CD14-positive monocyte (primary cell): Measurements from ENCODE around the gene RFFL. TPM values are rescaled to one million over a fixed set of nuclear protein-coding genes. Genes with fewer than 3 reads are reported as not detected.
A peak's percentile ranks its signal among the peaks of the same experiment; 100 is the strongest.

Experiments used
- DNase-seq, 3 donors: peaks; one replicate each; pipeline ENCODE4 v3.0.0-alpha.2; 2011 to 2022
- H2AFZ ChIP-seq: 2 replicates; pipeline ENCODE4 v1.6.0; 2012; ENCODE audit warnings: mild to moderate bottlenecking, low read depth, low read length, inconsistent platforms; ENCODE audit not compliant: insufficient read depth, poor library complexity, severe bottlenecking
- H3K27ac ChIP-seq, 2 donors: 1 replicate in 1 of 2; 2 replicates in 1 of 2; pipeline ENCODE4 v1.5.1; 2012 to 2013; ENCODE audit warnings: low read length in 2 of 2, control low read depth in 1 of 2, inconsistent platforms in 1 of 2, low read depth in 1 of 2, mild to moderate bottlenecking in 1 of 2
- H3K27me3 ChIP-seq, 2 donors: one replicate each; pipeline versions ENCODE4 v1.6.0 to v1.6.1; 2011 to 2013; ENCODE audit warnings: low read length in 2 of 2; ENCODE audit not compliant: control insufficient read depth in 2 of 2, insufficient read depth in 2 of 2
- H3K36me3 ChIP-seq, 2 donors: replicated peaks in 1 of 2; 1 replicate in 1 of 2; 2 replicates in 1 of 2; pipeline versions ENCODE4 v1.5.1 to v1.6.1; 2012 to 2013; ENCODE audit warnings: low read length in 2 of 2, control low read depth in 1 of 2, inconsistent platforms in 1 of 2, mild to moderate bottlenecking in 1 of 2; ENCODE audit not compliant: insufficient read depth in 2 of 2, control insufficient read depth in 1 of 2
- H3K4me1 ChIP-seq, 2 donors: 1 replicate in 1 of 2; 2 replicates in 1 of 2; pipeline versions ENCODE4 v1.5.1 to v1.6.1; 2012 to 2013; ENCODE audit warnings: low read length in 2 of 2, control low read depth in 1 of 2, inconsistent platforms in 1 of 2, mild to moderate bottlenecking in 1 of 2, moderate library complexity in 1 of 2; ENCODE audit not compliant: insufficient read depth in 2 of 2, control insufficient read depth in 1 of 2
- H3K4me2 ChIP-seq: replicated peaks from 2 replicates; pipeline ENCODE3; 2012; ENCODE audit warnings: low read length, moderate library complexity, mild to moderate bottlenecking; ENCODE audit not compliant: poor library complexity, severe bottlenecking; ENCODE audit errors: extremely low read depth
- H3K4me3 ChIP-seq, 3 experiments: fragments of 200-600 bp in 1 of 3; sonication (generic) in 1 of 3; replicated peaks in 1 of 3; 1 replicate in 2 of 3; 2 replicates in 1 of 3; pipeline ENCODE4 v1.5.1; 2011 to 2013; ENCODE audit warnings: low read length in 3 of 3, mild to moderate bottlenecking in 3 of 3, control low read depth in 2 of 3, low read depth in 2 of 3, inconsistent platforms in 1 of 3, moderate library complexity in 1 of 3
- H3K79me2 ChIP-seq: 2 replicates; pipeline ENCODE4 v1.6.0; 2012; ENCODE audit warnings: mild to moderate bottlenecking, control low read depth, inconsistent platforms, low read length, moderate library complexity; ENCODE audit not compliant: insufficient read depth
- H3K9ac ChIP-seq: 2 replicates; pipeline ENCODE4 v1.6.0; 2017; ENCODE audit warnings: low read length, mild to moderate bottlenecking; ENCODE audit not compliant: insufficient read depth, poor library complexity, severe bottlenecking
- H3K9me3 ChIP-seq, 2 donors: replicated peaks in 1 of 2; 1 replicate in 1 of 2; 2 replicates in 1 of 2; pipeline versions ENCODE4 v1.5.1 to v1.6.1; 2012 to 2013; ENCODE audit warnings: low read length in 2 of 2, control low read depth in 1 of 2; ENCODE audit not compliant: control insufficient read depth in 1 of 2, insufficient read depth in 1 of 2
- H4K20me1 ChIP-seq: 2 replicates; pipeline ENCODE4 v1.6.0; 2012; ENCODE audit warnings: mild to moderate bottlenecking, low read length, control low read depth, moderate library complexity; ENCODE audit not compliant: insufficient read depth
- H3K27ac Mint-ChIP-seq, 7 donors: one replicate each; pipeline ENCODE4 v1.8.0; 2020; ENCODE audit warnings: mild to moderate bottlenecking in 7 of 7, mixed read lengths in 7 of 7, moderate library complexity in 6 of 7, inconsistent platforms in 2 of 7
- H3K27me3 Mint-ChIP-seq, 3 donors: one replicate each; pipeline ENCODE4 v1.8.0; 2021 to 2022; ENCODE audit warnings: low read depth in 3 of 3, mild to moderate bottlenecking in 3 of 3, mixed read lengths in 3 of 3, moderate library complexity in 3 of 3, inconsistent platforms in 1 of 3
- H3K36me3 Mint-ChIP-seq, 2 donors: one replicate each; pipeline ENCODE4 v1.8.0; 2020; ENCODE audit warnings: mixed read lengths in 2 of 2, inconsistent platforms in 1 of 2, mild to moderate bottlenecking in 1 of 2
- H3K4me1 Mint-ChIP-seq: one replicate; pipeline ENCODE4 v1.8.0; 2020; ENCODE audit warnings: mild to moderate bottlenecking, mixed read lengths
- H3K4me3 Mint-ChIP-seq, 2 donors: one replicate each; pipeline ENCODE4 v1.8.0; 2020; ENCODE audit warnings: mild to moderate bottlenecking in 2 of 2, mixed read lengths in 2 of 2, moderate library complexity in 1 of 2
- H3K9me3 Mint-ChIP-seq, 7 donors: one replicate each; pipeline ENCODE4 v1.8.0; 2020 to 2022; ENCODE audit warnings: mixed read lengths in 7 of 7, mild to moderate bottlenecking in 6 of 7, moderate library complexity in 6 of 7, inconsistent platforms in 2 of 7
- CTCF ChIP-seq: fragments of 200-600 bp; IDR thresholded peaks from one replicate; pipeline ENCODE4 v1.8.0; 2022; ENCODE audit warnings: antibody characterized with exemption, mild to moderate bottlenecking
- WGBS: methylation state at CpG from one replicate; pipeline ENCODE4 v1.1.5; 2013; ENCODE audit warnings: missing lambda C conversion rate; ENCODE audit not compliant: insufficient coverage; 5-methylcytosine and 5-hydroxymethylcytosine counted together
- intact Hi-C, 2 donors: fragments of 100-400 bp; cut with micrococcal nuclease; formaldehyde crosslinking; loops; one replicate each; pipeline versions ENCODE4 v1.15.0 to v1.15.1; 2023
- polyA plus RNA-seq, 3 donors: library from polyadenylated mRNA; depleted of rRNA in 1 of 3; unstranded in 2 of 3; stranded (reverse) in 1 of 3; fragments of 300-500 nt in 2 of 3; fragments of >200 nt in 1 of 3; fragmentation: Illumina TruSeq in 2 of 3; gene quantifications; 1 replicate in 2 of 3; 2 replicates in 1 of 3; pipeline ENCODE4 v1.2.3, GENCODE V29; 2012 to 2021

The RFFL gene
- polyA plus RNA-seq, 3 donors: 16.1 to 25.1 (median 24.7) TPM

GRCh38 chr17:34997355-34997862 lies 66.1 kb downstream of the RFFL start:
- H4K20me1 ChIP-seq: no peaks in the 10 kb centered on the region
- Mint-ChIP-seq H3K4me1 (peaks cover 43% of the 10 kb centered on the region), H3K27ac (peak overlapping the region in 5 of 7 donors; percentile 28 to 78 (median 54)), H3K4me3 (no peak overlapping the region), H3K36me3 (peaks cover 50 to 59% of the 10 kb centered on the region in 2 donors), H3K9me3 (no peaks in the 10 kb centered on the region), H3K27me3 (no peaks in the 10 kb centered on the region)
- TF ChIP-seq CTCF: no peak
- H3K9ac ChIP-seq: no peak overlapping the region
- WGBS: 64% methylated on average over 7 of the region's 11 CpGs
- H3K4me3 ChIP-seq: no peak overlapping the region
- H2AFZ ChIP-seq: no peak overlapping the region
- H3K4me2 ChIP-seq: no peak overlapping the region
- H3K27me3 ChIP-seq: no peaks in the 10 kb centered on the region
- H3K4me1 ChIP-seq: peaks cover 33 to 37% of the 10 kb centered on the region in 2 donors
- DNase-seq: no peak
- no peaks in the 10 kb centered on the region for H3K9me3 ChIP-seq
- no peaks in the 10 kb centered on the region for H3K79me2 ChIP-seq
- intact Hi-C loops: loop anchor here (2.0 to 5.0 kb wide), 2 partner anchors 120 to 121 kb away; partner anchors contain the start of gene RAD51D (in 2 of the 2)
- H3K27ac ChIP-seq: peak overlapping the region in 1 of 2 donors; percentile 30
- peaks cover 30 to 91% of the 10 kb centered on the region in 2 donors for H3K36me3 ChIP-seq

DNA sequence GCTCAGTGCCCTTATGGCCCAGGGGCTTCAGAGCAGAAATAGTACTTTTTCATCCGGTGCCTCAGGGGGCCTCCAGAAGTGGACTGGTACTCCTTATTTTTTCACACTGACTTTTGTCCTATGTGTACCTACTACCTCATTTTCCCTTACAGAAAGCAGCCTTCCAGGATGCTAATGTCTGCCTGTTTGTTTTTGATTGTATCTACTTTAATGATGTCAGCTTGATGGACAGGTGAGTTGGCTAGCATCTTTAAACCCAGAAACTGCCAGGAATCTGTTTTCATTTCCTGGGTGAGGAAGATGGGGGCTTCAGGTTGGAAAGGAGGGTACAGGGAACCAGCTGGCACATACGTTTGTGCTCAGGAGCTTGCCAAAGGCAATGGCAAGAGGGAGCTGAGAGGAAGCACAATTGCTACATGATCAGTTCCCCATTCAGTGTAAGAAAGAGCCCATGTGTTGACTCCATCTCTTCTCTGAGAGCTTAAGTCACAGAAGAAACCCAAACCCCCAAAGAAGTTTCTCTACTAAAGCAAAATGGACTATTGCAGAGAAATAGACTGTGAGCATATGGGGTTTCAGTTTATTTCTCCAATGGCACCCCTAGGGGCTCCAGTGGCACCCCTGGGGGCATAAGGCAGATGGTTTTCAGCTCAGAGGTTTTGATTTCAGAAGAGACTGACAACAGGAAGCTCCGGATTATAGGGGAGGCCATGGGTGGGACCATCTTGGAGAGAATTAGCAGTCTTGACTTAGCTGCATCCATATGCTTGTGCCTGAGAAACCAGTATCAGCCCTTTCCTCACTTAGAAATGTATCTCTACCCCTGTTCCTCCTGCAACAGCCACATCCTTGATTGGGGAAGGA lies 66.9 kb downstream of the RFFL start:
- Histone ChIP-seq H3K36me3 (peaks cover 23 to 91% of the 10 kb centered on the region in 2 donors), H4K20me1 (no peaks in the 10 kb centered on the region), H3K4me3 (no peak overlapping the region), H3K4me1 (peaks cover 41 to 44% of the 10 kb centered on the region in 2 donors), H3K79me2 (no peaks in the 10 kb centered on the region), H2AFZ (no peak overlapping the region), H3K4me2 (no peak overlapping the region), H3K27ac (peak overlapping the region; percentile 11 to 30), H3K9me3 (no peaks in the 10 kb centered on the region), H3K27me3 (no peaks in the 10 kb centered on the region), H3K9ac (no peak overlapping the region)
- H3K27ac Mint-ChIP-seq: peak overlapping the region; percentile 21 to 80 (median 54)
- intact Hi-C loops: loop anchor here (2.0 to 5.0 kb wide), 2 partner anchors 121 to 122 kb away; partner anchors contain the start of gene RAD51D (in 2 of the 2)
- H3K4me3 Mint-ChIP-seq: no peak overlapping the region
- peaks cover 51% of the 10 kb centered on the region for H3K4me1 Mint-ChIP-seq
- TF ChIP-seq CTCF: no peak
- H3K27me3 Mint-ChIP-seq: no peaks in the 10 kb centered on the region
- no peaks in the 10 kb centered on the region for H3K9me3 Mint-ChIP-seq
- 54% methylated on average over 3 of the region's 3 CpGs for WGBS
- peak in 2 of 3 donors; percentile 24 to 28 for DNase-seq
- H3K36me3 Mint-ChIP-seq: peaks cover 45 to 59% of the 10 kb centered on the region in 2 donors
